ENCODE measurements around the gene EHBP1L1. TPM values are rescaled to one million over a fixed set of nuclear protein-coding genes. Genes with fewer than 3 reads are reported as not detected.

Gene EHBP1L1
- total and polyA plus RNA-seq, 2 of the 8 experiments (the other 6 are each of a cell fraction or from before 2014, with no cell fraction given): 4.3 to 6.6 TPM

GRCh38 chr11:65591939-65592857, 16.3 kb downstream of the EHBP1L1 start (continued):
- TF ChIP-seq, protein P1, sequence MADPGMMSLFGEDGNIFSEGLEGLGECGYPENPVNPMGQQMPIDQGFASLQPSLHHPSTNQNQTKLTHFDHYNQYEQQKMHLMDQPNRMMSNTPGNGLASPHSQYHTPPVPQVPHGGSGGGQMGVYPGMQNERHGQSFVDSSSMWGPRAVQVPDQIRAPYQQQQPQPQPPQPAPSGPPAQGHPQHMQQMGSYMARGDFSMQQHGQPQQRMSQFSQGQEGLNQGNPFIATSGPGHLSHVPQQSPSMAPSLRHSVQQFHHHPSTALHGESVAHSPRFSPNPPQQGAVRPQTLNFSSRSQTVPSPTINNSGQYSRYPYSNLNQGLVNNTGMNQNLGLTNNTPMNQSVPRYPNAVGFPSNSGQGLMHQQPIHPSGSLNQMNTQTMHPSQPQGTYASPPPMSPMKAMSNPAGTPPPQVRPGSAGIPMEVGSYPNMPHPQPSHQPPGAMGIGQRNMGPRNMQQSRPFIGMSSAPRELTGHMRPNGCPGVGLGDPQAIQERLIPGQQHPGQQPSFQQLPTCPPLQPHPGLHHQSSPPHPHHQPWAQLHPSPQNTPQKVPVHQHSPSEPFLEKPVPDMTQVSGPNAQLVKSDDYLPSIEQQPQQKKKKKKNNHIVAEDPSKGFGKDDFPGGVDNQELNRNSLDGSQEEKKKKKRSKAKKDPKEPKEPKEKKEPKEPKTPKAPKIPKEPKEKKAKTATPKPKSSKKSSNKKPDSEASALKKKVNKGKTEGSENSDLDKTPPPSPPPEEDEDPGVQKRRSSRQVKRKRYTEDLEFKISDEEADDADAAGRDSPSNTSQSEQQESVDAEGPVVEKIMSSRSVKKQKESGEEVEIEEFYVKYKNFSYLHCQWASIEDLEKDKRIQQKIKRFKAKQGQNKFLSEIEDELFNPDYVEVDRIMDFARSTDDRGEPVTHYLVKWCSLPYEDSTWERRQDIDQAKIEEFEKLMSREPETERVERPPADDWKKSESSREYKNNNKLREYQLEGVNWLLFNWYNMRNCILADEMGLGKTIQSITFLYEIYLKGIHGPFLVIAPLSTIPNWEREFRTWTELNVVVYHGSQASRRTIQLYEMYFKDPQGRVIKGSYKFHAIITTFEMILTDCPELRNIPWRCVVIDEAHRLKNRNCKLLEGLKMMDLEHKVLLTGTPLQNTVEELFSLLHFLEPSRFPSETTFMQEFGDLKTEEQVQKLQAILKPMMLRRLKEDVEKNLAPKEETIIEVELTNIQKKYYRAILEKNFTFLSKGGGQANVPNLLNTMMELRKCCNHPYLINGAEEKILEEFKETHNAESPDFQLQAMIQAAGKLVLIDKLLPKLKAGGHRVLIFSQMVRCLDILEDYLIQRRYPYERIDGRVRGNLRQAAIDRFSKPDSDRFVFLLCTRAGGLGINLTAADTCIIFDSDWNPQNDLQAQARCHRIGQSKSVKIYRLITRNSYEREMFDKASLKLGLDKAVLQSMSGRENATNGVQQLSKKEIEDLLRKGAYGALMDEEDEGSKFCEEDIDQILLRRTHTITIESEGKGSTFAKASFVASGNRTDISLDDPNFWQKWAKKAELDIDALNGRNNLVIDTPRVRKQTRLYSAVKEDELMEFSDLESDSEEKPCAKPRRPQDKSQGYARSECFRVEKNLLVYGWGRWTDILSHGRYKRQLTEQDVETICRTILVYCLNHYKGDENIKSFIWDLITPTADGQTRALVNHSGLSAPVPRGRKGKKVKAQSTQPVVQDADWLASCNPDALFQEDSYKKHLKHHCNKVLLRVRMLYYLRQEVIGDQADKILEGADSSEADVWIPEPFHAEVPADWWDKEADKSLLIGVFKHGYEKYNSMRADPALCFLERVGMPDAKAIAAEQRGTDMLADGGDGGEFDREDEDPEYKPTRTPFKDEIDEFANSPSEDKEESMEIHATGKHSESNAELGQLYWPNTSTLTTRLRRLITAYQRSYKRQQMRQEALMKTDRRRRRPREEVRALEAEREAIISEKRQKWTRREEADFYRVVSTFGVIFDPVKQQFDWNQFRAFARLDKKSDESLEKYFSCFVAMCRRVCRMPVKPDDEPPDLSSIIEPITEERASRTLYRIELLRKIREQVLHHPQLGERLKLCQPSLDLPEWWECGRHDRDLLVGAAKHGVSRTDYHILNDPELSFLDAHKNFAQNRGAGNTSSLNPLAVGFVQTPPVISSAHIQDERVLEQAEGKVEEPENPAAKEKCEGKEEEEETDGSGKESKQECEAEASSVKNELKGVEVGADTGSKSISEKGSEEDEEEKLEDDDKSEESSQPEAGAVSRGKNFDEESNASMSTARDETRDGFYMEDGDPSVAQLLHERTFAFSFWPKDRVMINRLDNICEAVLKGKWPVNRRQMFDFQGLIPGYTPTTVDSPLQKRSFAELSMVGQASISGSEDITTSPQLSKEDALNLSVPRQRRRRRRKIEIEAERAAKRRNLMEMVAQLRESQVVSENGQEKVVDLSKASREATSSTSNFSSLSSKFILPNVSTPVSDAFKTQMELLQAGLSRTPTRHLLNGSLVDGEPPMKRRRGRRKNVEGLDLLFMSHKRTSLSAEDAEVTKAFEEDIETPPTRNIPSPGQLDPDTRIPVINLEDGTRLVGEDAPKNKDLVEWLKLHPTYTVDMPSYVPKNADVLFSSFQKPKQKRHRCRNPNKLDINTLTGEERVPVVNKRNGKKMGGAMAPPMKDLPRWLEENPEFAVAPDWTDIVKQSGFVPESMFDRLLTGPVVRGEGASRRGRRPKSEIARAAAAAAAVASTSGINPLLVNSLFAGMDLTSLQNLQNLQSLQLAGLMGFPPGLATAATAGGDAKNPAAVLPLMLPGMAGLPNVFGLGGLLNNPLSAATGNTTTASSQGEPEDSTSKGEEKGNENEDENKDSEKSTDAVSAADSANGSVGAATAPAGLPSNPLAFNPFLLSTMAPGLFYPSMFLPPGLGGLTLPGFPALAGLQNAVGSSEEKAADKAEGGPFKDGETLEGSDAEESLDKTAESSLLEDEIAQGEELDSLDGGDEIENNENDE (IDR thresholded peaks at IDR 0.05; ENCODE audit: insufficient replicate concordance, low read length): no peak
- TF ChIP-seq JUND (IDR thresholded peaks at IDR 0.05; ENCODE audit: low read length): no peak
- TF ChIP-seq JUN (IDR thresholded peaks at IDR 0.05; ENCODE audit: low read depth, low read length): no peak
- TF ChIP-seq EP300 (IDR thresholded peaks at IDR 0.05; ENCODE audit: borderline replicate concordance in 1 of 2, low read depth in 2 of 2, low read length in 2 of 2): no peak
- TF ChIP-seq GABPA (IDR thresholded peaks at IDR 0.05; ENCODE audit: borderline replicate concordance, insufficient read depth, low read length): 0 out of 2 replicates have a peak, but pooled peaks have one; percentile 61
- TF ChIP-seq RAD21 (IDR thresholded peaks at IDR 0.05 in 1 of 2, conservative IDR thresholded peaks at IDR 0.05 in 1 of 2; ENCODE audit: low read depth in 2 of 2, low read length in 2 of 2): peak in 1 of 2 experiments; percentile 30; a peak in 1 of 4 replicates
- TF ChIP-seq CHD2 (IDR thresholded peaks at IDR 0.05; ENCODE audit: low read length): 0 out of 2 replicates have a peak, but pooled peaks have one; percentile 19
- TF ChIP-seq CEBPB (IDR thresholded peaks at IDR 0.05; ENCODE audit: low read depth, low read length): no peak
- TF ChIP-seq RXRA (IDR thresholded peaks at IDR 0.05; ENCODE audit: insufficient read depth, low read depth, low read length): no peak
